Lung (tissue), 12 donors: Measurements from ENCODE around the gene DUSP16. TPM values are rescaled to one million over a fixed set of nuclear protein-coding genes. Genes with fewer than 3 reads are reported as not detected.
A peak's percentile ranks its signal among the peaks of the same experiment; 100 is the strongest.

Experiments used
- ATAC-seq: fragments of 200-7000 bp; cut with Tn5 transposase; one replicate; pipeline ENCODE4 v1.9.1; 2020; ENCODE audit warnings: moderate number of reproducible peaks; ENCODE audit not compliant: insufficient read depth, low FRiP score
- DNase-seq, 3 donors: peaks; one replicate each; pipeline ENCODE4 v3.0.0-alpha.2; 2013 to 2017
- H3K27ac ChIP-seq, 2 donors: one replicate each; pipeline ENCODE4 v1.5.1; 2013; ENCODE audit warnings: mild to moderate bottlenecking in 2 of 2, moderate library complexity in 2 of 2, control low read depth in 1 of 2, inconsistent platforms in 1 of 2, low read depth in 1 of 2, low read length in 1 of 2
- H3K27me3 ChIP-seq, 3 donors: one replicate each; pipeline ENCODE4 v1.5.1; 2013; ENCODE audit warnings: low read length in 2 of 3; ENCODE audit not compliant: control insufficient read depth in 3 of 3, insufficient read depth in 3 of 3
- H3K36me3 ChIP-seq, 4 donors: one replicate each; pipeline ENCODE4 v1.5.1; 2013; ENCODE audit warnings: low read length in 4 of 4, mild to moderate bottlenecking in 1 of 4, moderate library complexity in 1 of 4; ENCODE audit not compliant: control insufficient read depth in 4 of 4, insufficient read depth in 4 of 4
- H3K4me1 ChIP-seq, 5 donors: one replicate each; pipeline ENCODE4 v1.5.1; 2013; ENCODE audit warnings: low read length in 5 of 5, mild to moderate bottlenecking in 2 of 5, moderate library complexity in 1 of 5; ENCODE audit not compliant: control insufficient read depth in 5 of 5, insufficient read depth in 5 of 5
- H3K4me3 ChIP-seq: one replicate; pipeline ENCODE4 v1.5.1; 2013; ENCODE audit warnings: mild to moderate bottlenecking, control low read depth, moderate library complexity
- H3K9ac ChIP-seq, 2 donors: one replicate each; pipeline ENCODE4 v1.5.1; 2013; ENCODE audit warnings: low read length in 2 of 2, control low read depth in 1 of 2; ENCODE audit not compliant: insufficient read depth in 1 of 2
- H3K9me3 ChIP-seq, 4 donors: one replicate each; pipeline ENCODE4 v1.5.1; 2013; ENCODE audit warnings: low read length in 3 of 4, mild to moderate bottlenecking in 1 of 4, moderate library complexity in 1 of 4; ENCODE audit not compliant: control insufficient read depth in 4 of 4, insufficient read depth in 3 of 4
- CTCF ChIP-seq: IDR thresholded peaks from 2 replicates; pipeline ENCODE4 v1.5.1; 2012; ENCODE audit warnings: mild to moderate bottlenecking; ENCODE audit errors: control extremely low read depth, extremely low read depth
- WGBS, 2 donors: extraction: QIAGEN DNeasy Blood & Tissue Kit; methylation state at CpG; one replicate each; pipeline ENCODE4 v1.1.7; 2013; 5-methylcytosine and 5-hydroxymethylcytosine counted together
- polyA plus RNA-seq, 2 donors: library from polyadenylated mRNA; stranded (reverse); fragments of 200-250 nt; gene quantifications; one replicate each; pipeline ENCODE4 v1.2.1, GENCODE V29; 2013
- total RNA-seq, 2 donors: library from RNA; depleted of rRNA in 1 of 2; stranded (reverse); fragments of >200 nt in 1 of 2; gene quantifications; one replicate each; pipeline ENCODE4 v1.2.1, GENCODE V29; 2014 to 2021
- donor health status: control.
- donor health status: control.
- donor health status: Bipolar disorder and iron deficiency.
- donor health status: healthy.
- donor health status: DM: yes; HTN: yes; CAD: no.

The DUSP16 gene
- total and polyA plus RNA-seq, 4 donors, result 11.1 to 40.0 (median 25.8) TPM

- no peak for TF ChIP-seq CTCF
- ATAC-seq, result no peak
- DNase-seq, result no peak
- 62 to 77% methylated on average over 6 of the region's 6 CpGs for WGBS, 2 donors
- Histone ChIP-seq H3K9me3 (no peaks in the 10 kb centered on the region), H3K27ac (peak overlapping the region in 1 of 2 donors; percentile 37), H3K4me3 (no peak overlapping the region), H3K27me3 (no peaks in the 10 kb centered on the region), H3K4me1 (peaks cover 0 to 1% (median 0%) of the 10 kb centered on the region in 5 donors), H3K36me3 (peaks cover 9 to 22% (median 18%) of the 10 kb centered on the region in 4 donors), H3K9ac (no peak overlapping the region)
Observed at GRCh38 chr12:12482150-12482761, 80.4 kb downstream of the DUSP16 start.

- peaks cover 15 to 22% (median 20%) of the 10 kb centered on the region in 4 donors for H3K36me3 ChIP-seq
- 15 to 41% methylated on average over 2 of the region's 2 CpGs for WGBS, 2 donors
- DNase-seq (no peak), ATAC-seq (no peak)
- no peak overlapping the region for H3K9ac ChIP-seq
- H3K4me3 ChIP-seq, result no peak overlapping the region
- TF ChIP-seq CTCF, result no peak
- H3K27me3 ChIP-seq, result no peaks in the 10 kb centered on the region
- H3K9me3 ChIP-seq, result no peaks in the 10 kb centered on the region
- H3K27ac ChIP-seq, result no peak overlapping the region
- peaks cover 0 to 1% (median 0%) of the 10 kb centered on the region in 5 donors for H3K4me1 ChIP-seq
Observed at GRCh38 chr12:12481631-12482030, 81.0 kb downstream of the DUSP16 start.

- H3K36me3 ChIP-seq, result peaks cover 20 to 26% (median 21%) of the 10 kb centered on the region in 4 donors
- no peaks in the 10 kb centered on the region for H3K9me3 ChIP-seq
- H3K9ac ChIP-seq, result no peak overlapping the region
- no peak for TF ChIP-seq CTCF
- no peak for DNase-seq
- H3K27me3 ChIP-seq, result no peaks in the 10 kb centered on the region
- no peak for ATAC-seq
- H3K4me1 ChIP-seq, result peaks cover 0 to 1% (median 0%) of the 10 kb centered on the region in 5 donors
- no peak overlapping the region for H3K27ac ChIP-seq
- WGBS, 2 donors, result 98 to 100% methylated on average over 5 of the region's 5 CpGs
- H3K4me3 ChIP-seq, result no peak overlapping the region
Observed at GRCh38 chr12:12480074-12480473, 82.6 kb downstream of the DUSP16 start.

- Histone ChIP-seq H3K9me3 (no peaks in the 10 kb centered on the region), H3K9ac (no peak overlapping the region), H3K36me3 (peaks cover 19 to 29% (median 22%) of the 10 kb centered on the region in 4 donors), H3K4me1 (peaks cover 0 to 1% (median 0%) of the 10 kb centered on the region in 5 donors), H3K27me3 (no peaks in the 10 kb centered on the region), H3K4me3 (no peak overlapping the region), H3K27ac (no peak overlapping the region)
- DNase-seq, result no peak
- 95 to 98% methylated on average over 14 of the region's 14 CpGs for WGBS, 2 donors
- no peak for TF ChIP-seq CTCF
- no peak for ATAC-seq
Observed at GRCh38 chr12:12477532-12477890, 85.2 kb downstream of the DUSP16 start.
